Measurements from ENCODE around the gene RIMS1.

RIMS1 gene

GRCh38 chr6:72371473-72371872 lies 485.1 kb downstream of the RIMS1 start (continued):
- no peak for TF ChIP-seq TSHZ2 (CRISPR knock-in tag; IDR thresholded peaks at IDR 0.05)

DNA sequence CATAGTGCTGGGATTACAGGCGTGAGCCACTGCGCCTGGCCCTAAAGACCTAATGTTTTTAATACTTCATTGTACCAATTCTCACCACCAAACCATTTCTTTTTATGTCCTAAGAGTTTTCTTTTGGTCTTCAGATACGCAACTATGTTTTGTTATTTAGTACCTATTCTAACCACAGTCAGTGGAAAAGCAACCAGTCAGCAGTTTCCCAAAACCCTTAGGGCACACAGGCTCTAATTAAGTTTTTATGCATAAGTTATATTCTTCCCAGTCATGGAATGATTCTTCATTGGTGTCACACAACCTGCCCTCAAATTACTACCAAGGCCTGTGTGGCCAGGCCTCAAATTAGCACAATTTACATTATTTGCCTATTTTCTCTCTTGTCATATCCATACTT lies 487.8 kb downstream of the RIMS1 start:
- no peak for ATAC-seq
- TF ChIP-seq PPARA (CRISPR knock-in tag; IDR thresholded peaks at IDR 0.05; ENCODE audit: borderline replicate concordance) (no peak), ZNF8 (CRISPR knock-in tag; IDR thresholded peaks at IDR 0.05) (no peak), ZFP3 (CRISPR knock-in tag; IDR thresholded peaks at IDR 0.05) (no peak), OSR1 (CRISPR knock-in tag; IDR thresholded peaks at IDR 0.05) (no peak), TOX (CRISPR knock-in tag; IDR thresholded peaks at IDR 0.05; ENCODE audit: borderline replicate concordance) (no peak), GLIS3 (CRISPR knock-in tag; IDR thresholded peaks at IDR 0.05) (no peak), ESRRG (CRISPR knock-in tag; IDR thresholded peaks at IDR 0.05) (no peak), CSDC2 (CRISPR knock-in tag; IDR thresholded peaks at IDR 0.05) (no peak), TSHZ2 (CRISPR knock-in tag; IDR thresholded peaks at IDR 0.05) (no peak), ZNF565 (CRISPR knock-in tag; conservative IDR thresholded peaks at IDR 0.05; ENCODE audit: low read depth) (no peak), ZC3H10 (CRISPR knock-in tag; IDR thresholded peaks at IDR 0.05) (no peak)
- TF ChIP-seq, protein P1, sequence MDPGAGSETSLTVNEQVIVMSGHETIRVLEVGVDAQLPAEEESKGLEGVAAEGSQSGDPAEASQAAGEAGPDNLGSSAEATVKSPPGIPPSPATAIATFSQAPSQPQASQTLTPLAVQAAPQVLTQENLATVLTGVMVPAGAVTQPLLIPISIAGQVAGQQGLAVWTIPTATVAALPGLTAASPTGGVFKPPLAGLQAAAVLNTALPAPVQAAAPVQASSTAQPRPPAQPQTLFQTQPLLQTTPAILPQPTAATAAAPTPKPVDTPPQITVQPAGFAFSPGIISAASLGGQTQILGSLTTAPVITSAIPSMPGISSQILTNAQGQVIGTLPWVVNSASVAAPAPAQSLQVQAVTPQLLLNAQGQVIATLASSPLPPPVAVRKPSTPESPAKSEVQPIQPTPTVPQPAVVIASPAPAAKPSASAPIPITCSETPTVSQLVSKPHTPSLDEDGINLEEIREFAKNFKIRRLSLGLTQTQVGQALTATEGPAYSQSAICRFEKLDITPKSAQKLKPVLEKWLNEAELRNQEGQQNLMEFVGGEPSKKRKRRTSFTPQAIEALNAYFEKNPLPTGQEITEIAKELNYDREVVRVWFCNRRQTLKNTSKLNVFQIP (CRISPR knock-in tag; IDR thresholded peaks at IDR 0.05; ENCODE audit: borderline replicate concordance, low read depth): no peak

- TF ChIP-seq TOX (CRISPR knock-in tag; IDR thresholded peaks at IDR 0.05; ENCODE audit: borderline replicate concordance) (no peak), ARNTL (CRISPR knock-in tag; IDR thresholded peaks at IDR 0.05; ENCODE audit: borderline replicate concordance, low read depth) (no peak), PPARA (CRISPR knock-in tag; IDR thresholded peaks at IDR 0.05; ENCODE audit: borderline replicate concordance) (no peak), OSR1 (CRISPR knock-in tag; IDR thresholded peaks at IDR 0.05) (no peak), ESRRG (CRISPR knock-in tag; IDR thresholded peaks at IDR 0.05) (no peak), ZNF8 (CRISPR knock-in tag; IDR thresholded peaks at IDR 0.05) (no peak), CSDC2 (CRISPR knock-in tag; IDR thresholded peaks at IDR 0.05) (no peak), ZNF565 (CRISPR knock-in tag; conservative IDR thresholded peaks at IDR 0.05; ENCODE audit: low read depth) (no peak), SNAI2 (CRISPR knock-in tag; IDR thresholded peaks at IDR 0.05) (no peak), CREB5 (CRISPR knock-in tag; IDR thresholded peaks at IDR 0.05; ENCODE audit: low read depth) (no peak), BACH2 (CRISPR knock-in tag; IDR thresholded peaks at IDR 0.05; ENCODE audit: borderline replicate concordance) (no peak), ISL1 (CRISPR knock-in tag; IDR thresholded peaks at IDR 0.05) (no peak), RARB (CRISPR knock-in tag; IDR thresholded peaks at IDR 0.05) (no peak)
- TF ChIP-seq, protein P2, sequence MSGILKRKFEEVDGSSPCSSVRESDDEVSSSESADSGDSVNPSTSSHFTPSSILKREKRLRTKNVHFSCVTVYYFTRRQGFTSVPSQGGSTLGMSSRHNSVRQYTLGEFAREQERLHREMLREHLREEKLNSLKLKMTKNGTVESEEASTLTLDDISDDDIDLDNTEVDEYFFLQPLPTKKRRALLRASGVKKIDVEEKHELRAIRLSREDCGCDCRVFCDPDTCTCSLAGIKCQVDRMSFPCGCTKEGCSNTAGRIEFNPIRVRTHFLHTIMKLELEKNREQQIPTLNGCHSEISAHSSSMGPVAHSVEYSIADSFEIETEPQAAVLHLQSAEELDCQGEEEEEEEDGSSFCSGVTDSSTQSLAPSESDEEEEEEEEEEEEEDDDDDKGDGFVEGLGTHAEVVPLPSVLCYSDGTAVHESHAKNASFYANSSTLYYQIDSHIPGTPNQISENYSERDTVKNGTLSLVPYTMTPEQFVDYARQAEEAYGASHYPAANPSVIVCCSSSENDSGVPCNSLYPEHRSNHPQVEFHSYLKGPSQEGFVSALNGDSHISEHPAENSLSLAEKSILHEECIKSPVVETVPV (CRISPR knock-in tag; IDR thresholded peaks at IDR 0.05): no peak
- TF ChIP-seq, protein P3, sequence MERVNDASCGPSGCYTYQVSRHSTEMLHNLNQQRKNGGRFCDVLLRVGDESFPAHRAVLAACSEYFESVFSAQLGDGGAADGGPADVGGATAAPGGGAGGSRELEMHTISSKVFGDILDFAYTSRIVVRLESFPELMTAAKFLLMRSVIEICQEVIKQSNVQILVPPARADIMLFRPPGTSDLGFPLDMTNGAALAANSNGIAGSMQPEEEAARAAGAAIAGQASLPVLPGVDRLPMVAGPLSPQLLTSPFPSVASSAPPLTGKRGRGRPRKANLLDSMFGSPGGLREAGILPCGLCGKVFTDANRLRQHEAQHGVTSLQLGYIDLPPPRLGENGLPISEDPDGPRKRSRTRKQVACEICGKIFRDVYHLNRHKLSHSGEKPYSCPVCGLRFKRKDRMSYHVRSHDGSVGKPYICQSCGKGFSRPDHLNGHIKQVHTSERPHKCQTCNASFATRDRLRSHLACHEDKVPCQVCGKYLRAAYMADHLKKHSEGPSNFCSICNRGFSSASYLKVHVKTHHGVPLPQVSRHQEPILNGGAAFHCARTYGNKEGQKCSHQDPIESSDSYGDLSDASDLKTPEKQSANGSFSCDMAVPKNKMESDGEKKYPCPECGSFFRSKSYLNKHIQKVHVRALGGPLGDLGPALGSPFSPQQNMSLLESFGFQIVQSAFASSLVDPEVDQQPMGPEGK (CRISPR knock-in tag; IDR thresholded peaks at IDR 0.05; ENCODE audit: borderline replicate concordance): no peak
- TF ChIP-seq, protein P1 (CRISPR knock-in tag; IDR thresholded peaks at IDR 0.05; ENCODE audit: borderline replicate concordance, low read depth): no peak
- no peak for ATAC-seq
Measured at GRCh38 chr6:72374857-72375256, 488.5 kb downstream of the RIMS1 start.
